AG10803 (cell line): Measurements from ENCODE around the gene DNMBP.

Experiments
- DNase-seq: peaks from one replicate; pipeline ENCODE4 v3.0.0; 2010; ENCODE audit warnings: low read depth
- H3K4me3 ChIP-seq: 2 replicates; pipeline ENCODE4 v1.5.1; 2011; ENCODE audit warnings: mild to moderate bottlenecking, low read length, control low read depth
- TF ChIP-seq, protein P1 (sequence below): conservative IDR thresholded peaks from 2 replicates; pipeline ENCODE4 v1.5.1; 2011; ENCODE audit warnings: mild to moderate bottlenecking, low read length, control low read depth, inconsistent platforms

The DNMBP gene

DNA sequence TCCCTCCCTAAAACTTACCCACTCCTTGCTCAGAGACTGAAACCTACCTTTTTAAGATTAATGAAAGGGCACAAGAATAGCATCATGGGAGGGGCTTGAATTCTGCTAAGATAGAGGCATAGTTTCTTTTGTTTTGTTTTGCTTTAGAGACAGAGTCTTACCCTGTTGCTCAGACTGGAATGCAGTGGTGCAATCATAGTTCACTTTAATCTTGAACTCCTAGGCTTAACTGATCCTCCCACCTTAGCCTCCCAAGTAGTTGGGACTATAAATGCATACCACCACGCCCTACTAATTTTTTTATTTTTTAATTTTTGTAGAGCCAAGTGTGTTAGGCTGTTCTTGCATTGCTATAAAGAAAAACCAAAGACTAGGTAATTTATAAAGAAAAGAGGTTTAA is 17.7 kb upstream of the DNMBP start:
- no peak for DNase-seq
- no peak overlapping the region for H3K4me3 ChIP-seq
- TF ChIP-seq, protein P1, sequence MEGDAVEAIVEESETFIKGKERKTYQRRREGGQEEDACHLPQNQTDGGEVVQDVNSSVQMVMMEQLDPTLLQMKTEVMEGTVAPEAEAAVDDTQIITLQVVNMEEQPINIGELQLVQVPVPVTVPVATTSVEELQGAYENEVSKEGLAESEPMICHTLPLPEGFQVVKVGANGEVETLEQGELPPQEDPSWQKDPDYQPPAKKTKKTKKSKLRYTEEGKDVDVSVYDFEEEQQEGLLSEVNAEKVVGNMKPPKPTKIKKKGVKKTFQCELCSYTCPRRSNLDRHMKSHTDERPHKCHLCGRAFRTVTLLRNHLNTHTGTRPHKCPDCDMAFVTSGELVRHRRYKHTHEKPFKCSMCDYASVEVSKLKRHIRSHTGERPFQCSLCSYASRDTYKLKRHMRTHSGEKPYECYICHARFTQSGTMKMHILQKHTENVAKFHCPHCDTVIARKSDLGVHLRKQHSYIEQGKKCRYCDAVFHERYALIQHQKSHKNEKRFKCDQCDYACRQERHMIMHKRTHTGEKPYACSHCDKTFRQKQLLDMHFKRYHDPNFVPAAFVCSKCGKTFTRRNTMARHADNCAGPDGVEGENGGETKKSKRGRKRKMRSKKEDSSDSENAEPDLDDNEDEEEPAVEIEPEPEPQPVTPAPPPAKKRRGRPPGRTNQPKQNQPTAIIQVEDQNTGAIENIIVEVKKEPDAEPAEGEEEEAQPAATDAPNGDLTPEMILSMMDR, result no peak

DNA sequence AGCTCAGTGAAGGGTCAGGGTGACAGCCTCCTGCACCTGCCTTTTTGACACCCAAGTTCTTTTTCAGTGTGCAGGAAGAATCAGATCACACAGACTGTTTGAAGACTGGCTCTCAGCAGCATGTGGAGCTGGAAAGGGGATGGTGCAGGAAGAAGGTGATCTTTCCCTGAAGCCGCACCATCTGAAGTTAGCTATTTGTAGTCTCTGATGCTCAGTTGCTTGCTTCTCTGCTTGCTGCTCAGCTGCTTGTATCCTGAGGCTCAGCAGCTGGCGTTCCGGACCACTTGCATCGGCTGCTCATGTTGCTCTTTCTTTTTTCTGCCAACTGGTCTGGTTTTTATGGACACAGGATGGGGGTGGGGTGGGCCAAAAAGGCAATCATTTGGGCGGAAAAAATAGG is 15.8 kb upstream of the DNMBP start:
- TF ChIP-seq, protein P1, result no peak
- no peak overlapping the region for H3K4me3 ChIP-seq
- peak; percentile 35 for DNase-seq

DNA sequence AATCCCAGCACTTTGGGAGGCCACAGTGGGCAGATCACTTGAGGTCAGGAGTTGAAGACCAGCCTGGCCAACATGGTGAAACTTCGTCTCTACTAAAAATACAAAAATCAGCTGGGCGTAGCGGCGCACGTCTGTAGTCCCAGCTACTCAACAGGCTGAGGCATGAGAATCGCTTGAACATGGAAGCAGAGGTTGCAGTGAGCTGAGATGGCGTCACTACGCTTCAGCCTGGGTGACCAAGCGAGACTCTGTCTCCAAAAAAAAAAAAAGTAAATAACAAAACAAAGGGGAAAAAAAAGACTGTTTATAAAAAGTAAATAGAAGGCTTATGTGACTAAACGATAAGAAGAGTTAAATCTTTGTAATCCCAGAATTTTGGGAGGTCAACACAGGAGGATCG is 15.0 kb upstream of the DNMBP start:
- TF ChIP-seq, protein P1, result no peak
- H3K4me3 ChIP-seq, result no peak overlapping the region
- no peak for DNase-seq

DNA sequence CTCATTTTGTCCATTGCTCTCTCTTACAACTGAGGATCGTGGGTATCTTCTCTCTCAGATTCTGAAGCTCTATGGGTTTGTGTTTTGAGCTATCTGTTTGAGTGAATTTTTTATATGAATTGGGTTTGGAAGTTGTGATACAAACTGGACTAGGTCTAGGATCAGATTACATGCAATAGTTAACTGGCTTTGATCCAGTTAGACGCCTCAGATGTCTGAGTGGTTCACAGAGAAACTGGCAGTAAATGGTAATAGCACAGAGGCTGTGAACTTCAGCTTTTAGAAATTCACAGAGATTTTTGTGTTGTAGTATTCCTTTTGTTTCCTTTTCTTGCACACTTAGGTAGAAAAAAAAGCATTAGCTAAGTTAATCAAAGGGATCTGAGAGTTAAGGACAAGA is 12.7 kb upstream of the DNMBP start:
- DNase-seq, result peak; percentile 45
- no peak overlapping the region for H3K4me3 ChIP-seq
- TF ChIP-seq, protein P1, result no peak

DNA sequence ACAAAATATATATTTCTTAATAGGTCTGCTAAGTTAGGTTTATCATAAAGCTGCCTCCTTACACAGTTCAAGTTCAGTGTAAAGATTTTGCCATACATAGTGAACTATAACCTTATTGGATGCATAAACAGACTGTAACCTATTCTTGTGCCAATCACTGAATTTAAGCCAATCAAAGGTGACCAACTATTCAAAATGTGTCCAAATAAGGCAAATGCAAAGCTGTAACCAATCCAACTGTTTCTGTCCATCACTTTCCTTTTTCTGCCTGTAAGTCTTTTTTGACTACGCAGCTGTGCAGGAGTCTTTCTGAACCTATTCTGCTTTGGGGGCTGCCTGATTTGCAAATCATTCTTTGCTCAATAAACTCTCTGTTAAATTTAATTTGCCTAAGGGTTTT is 11.6 kb upstream of the DNMBP start:
- no peak overlapping the region for H3K4me3 ChIP-seq
- TF ChIP-seq, protein P1, result no peak
- DNase-seq, result no peak

DNA sequence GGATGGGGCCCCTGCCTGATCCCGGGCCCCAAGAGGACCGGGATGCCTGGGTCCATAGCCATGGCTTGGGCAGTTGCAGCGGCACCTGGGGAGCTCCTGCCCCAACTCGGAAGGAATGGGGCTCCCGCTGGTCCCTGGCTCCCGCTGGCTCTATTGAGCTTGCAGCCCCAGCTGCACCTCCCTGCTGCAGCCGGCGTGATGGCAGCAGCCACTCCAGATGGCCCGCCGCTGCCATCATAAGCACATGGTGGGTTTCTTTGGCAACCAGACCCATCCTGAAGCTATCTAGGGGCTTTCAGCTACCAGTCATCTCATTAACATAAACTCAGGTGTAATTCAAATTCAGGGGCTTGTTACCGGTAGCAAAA is 11.1 kb upstream of the DNMBP start:
- TF ChIP-seq, protein P1, result no peak
- no peak overlapping the region for H3K4me3 ChIP-seq
- DNase-seq, result no peak

DNA sequence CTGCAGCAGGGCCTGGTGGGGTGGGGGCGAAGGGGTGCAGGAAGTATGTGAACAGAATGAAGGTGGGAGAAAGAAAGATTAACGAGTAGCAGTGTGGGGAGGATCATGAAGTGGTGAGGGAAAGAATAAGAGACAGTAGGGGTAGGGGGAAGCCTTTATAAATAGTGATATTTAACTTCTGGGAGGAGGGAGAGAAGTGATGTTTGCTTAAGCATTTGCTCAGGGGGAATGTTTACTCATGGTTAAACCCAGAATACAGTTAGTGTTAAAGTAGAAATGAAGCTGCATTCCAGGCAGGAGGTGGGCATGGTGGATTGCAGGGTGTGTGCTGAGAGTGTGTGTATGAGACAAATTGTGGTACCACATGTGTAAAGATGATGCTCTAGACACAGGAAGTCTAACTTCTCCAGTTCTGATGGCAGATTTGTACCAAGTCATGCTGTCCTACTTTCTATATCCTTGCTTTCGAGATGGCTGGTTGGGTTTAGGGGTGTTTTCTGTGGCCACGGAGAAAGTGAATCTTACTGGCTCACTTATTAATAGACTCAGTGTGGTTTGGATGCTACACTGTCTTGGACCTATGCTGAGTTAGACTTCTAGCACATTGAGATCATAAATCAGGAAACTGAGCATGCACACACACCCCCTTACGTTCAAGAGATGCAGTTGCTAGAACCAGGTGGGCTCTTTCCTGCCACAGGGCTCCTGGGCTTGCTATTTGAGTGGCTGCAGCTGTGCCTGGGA is 10.6 kb upstream of the DNMBP start:
- DNase-seq, result no peak
- TF ChIP-seq, protein P1, result no peak
- no peak overlapping the region for H3K4me3 ChIP-seq
